ENCODE data around the gene MMP15.

Gene MMP15

DNA sequence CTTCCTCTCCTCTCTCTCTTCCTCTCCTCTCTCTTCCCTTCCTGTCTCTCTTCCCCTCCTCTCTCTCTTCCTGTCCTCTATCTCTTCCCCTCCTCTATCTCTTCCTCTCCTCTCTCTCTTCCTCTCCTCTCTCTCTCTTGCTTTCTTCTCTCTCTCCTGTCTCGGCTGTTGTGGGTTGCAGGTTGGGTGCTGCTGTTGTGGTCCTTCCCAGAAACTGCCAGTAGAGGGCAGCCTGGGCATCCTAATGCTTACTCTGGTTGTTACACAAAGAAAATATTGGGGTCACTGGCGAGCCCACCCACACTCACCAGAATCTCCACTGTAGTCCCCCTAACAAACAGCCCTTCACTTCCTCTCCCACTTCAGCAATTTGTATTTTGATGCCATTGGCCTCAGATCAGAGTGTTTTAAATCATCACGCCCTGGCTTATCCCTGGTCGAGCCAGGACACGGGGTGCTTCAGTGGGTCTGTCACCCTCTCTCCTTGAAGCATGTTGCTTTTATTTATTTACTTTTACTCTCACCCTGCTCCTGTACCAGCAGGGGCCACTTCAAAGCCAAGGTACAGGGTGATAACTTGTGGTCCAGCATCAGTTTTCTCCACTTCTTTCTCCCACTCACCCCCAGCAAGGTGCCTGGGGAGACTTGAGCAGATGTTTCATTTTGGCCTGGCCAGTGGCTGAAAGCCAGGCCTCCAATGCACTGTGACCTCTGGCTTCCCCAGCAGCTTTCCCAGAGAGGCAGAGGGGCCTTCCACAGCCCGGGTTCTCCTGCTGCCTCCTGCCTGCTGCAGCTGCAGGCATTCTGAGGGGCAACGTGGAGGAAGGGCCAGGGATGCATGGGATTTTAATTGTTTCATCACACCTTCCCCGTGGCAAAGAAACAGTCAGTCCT, 4.7 kb upstream of the MMP15 start:
- FAIRE-seq = no peak

DNA sequence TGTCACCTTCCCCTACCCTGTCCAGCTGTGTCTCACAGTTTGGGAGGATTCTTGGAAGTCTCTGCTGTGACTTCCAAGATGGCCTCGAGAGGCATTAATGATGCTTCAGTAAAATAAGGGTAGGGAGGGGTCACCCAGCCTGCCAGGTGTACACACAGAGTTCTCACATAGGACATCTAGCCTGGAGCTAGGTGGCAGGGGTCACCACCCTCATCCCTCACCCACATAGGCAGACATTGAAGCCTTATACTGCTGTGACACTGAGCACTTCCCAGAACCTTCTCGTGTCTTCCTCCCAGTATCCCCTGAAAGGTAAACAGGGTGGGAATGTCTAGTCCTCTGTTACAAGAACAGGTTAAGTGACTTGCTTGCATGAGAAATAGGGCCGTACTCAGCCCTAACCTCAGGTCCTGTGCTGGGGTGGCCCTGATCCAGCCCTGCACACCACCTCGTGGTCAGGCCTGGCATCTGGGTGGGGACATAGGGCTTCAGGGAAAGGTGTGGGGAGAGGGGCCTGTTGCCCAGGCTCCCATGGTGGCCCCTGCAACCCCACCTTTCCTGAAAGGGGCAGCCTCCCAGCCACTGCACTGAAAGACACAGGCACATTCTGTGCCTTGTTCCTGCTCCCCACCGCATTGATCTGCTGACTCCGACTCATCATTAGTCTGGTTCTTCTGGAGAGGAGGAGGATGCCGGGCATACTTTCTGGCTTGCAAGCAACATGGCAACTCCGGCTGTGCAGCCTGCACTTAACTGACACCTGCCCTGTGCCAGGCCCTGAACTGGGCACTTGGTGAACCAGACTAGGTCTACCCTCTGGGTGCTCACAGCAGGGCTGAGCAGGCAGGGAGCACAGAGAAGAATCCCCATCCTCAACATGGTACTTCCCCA, 3.6 kb upstream of the MMP15 start:
- FAIRE-seq = no peak

DNA sequence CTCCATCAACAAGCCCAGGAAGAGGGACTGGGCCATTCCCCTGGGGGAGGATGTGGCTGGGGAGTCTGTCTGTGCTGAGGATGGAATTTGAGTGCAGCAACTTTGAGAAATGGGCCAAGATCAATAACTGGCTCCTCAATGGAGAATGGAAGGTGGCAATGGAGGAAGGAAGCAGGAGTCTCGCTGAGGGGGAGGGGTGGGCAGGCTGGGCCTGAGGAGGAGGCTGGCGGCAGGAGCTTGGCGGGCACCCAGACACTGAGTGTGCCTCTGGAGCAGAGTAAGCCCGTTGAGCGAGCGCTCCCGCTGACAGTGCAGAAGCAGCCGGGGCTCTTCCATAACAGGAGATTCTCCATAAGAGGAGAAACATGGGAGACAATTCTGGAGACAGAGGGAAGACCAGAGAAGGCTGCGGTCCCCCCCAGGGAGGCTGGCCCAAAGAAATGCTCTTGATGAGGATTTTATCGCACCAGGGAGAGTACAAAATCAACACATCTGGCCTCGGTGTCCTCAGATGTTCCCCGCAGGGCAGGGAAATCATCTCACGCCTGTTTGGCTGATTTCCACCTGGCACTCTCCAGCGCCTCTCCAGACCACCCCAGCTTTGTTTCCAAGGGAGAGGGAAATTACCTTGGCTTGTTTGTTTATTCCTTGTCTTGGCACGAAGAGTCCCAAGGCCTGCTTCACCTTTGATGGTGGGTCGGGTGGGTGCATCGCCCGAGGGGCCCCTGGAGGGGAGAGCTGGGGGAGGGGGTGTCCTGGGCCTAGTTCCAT, 2.8 kb upstream of the MMP15 start:
- FAIRE-seq = no peak

GRCh38 chr16:58024486-58025350, 836 bp upstream of the MMP15 start:
- FAIRE-seq = no peak

DNA sequence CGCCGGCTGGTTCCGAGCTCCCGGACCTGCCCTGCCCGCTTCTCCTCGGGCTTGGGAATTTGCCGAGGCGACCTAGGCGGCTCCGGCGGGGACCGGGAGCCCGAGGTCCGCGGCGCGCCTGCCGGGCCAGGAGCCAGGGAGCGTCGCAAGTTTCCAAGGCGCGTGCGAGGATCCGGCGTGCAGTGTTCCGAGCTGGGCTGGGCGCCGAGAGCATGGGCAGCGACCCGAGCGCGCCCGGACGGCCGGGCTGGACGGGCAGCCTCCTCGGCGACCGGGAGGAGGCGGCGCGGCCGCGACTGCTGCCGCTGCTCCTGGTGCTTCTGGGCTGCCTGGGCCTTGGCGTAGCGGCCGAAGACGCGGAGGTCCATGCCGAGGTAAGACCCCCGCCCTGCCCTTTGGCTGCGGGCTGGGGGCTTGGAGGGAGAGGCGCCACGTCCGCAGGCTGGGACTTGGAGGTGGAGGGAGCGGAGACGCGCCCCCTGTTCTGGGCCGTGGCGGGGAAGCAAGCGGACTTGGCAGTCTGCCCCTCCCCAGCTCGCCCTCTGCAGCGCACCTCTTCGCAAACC, 668 bp downstream of the MMP15 start:
- FAIRE-seq = no peak

GRCh38 chr16:58026705-58027160, 1.2 kb downstream of the MMP15 start:
- FAIRE-seq = no peak

- FAIRE-seq = no peak
These were observed 1.8 kb downstream of the MMP15 start for GRCh38 chr16:58027161-58027915.

- FAIRE-seq = no peak
These were observed 2.4 kb downstream of the MMP15 start for GRCh38 chr16:58027916-58028455.

DNA sequence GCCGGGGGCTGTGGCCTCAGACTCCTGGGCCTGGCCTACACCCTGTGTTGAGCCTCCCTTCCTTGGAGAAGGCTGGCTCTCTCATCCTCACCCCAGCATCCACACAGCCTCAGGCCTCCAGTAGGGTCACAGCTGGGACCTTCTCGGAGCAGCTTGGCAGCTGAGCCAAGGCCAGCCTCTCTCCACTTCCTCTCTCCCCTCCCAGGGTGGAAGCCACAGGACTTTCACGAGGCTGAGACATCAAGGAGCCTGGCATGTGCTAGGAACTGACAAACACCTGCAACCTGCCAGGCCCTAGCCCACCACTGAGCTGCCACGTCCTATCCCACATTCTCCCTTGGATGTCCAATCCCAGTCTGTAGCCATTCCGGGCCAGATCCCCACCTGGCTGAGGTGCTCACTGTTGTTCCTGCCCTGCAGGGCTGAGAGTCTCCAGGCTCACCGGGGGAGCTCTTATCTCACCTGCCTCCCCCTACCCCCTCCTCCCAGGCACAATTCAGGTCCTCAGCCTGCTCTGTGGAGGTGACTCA, 3.1 kb downstream of the MMP15 start:
- FAIRE-seq = no peak

GRCh38 chr16:58029410-58029809, 3.9 kb downstream of the MMP15 start:
- no peak for FAIRE-seq

DNA sequence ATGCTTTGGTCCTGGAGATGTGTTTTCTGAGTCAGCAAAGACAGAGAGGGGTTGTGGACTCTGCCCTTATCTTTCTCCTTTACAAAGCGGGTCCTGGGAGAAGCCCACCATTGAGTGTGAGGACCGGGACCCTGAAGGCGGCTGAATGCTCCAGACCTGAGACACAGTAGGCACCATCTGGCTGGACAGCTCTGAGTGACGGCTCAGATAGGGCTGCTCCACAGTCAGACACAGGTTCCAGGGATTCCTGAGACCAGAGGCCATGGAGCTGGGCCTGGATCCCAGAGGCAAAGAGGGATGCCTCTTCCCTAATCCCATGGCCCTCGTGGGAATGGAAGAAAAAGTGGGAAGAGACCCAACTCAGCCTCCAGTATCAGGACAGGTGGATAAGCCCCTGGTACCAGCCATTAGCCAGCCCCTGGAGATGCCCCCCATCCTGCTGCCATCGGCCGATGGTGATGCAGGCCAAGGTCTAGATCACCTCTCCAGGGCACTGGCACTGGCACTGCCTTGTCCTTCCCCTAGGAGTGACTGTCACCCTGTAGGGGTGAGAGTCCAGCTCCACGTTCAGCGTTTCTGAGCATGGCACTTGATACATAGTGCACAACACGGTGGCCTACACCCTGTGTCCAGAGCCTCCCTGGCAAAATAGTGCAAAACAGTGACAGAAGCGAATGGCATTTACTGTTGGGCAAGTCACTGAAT, 4.7 kb downstream of the MMP15 start:
- no peak for FAIRE-seq

- FAIRE-seq = no peak
These were observed 5.7 kb downstream of the MMP15 start for GRCh38 chr16:58031016-58031800.

DNA sequence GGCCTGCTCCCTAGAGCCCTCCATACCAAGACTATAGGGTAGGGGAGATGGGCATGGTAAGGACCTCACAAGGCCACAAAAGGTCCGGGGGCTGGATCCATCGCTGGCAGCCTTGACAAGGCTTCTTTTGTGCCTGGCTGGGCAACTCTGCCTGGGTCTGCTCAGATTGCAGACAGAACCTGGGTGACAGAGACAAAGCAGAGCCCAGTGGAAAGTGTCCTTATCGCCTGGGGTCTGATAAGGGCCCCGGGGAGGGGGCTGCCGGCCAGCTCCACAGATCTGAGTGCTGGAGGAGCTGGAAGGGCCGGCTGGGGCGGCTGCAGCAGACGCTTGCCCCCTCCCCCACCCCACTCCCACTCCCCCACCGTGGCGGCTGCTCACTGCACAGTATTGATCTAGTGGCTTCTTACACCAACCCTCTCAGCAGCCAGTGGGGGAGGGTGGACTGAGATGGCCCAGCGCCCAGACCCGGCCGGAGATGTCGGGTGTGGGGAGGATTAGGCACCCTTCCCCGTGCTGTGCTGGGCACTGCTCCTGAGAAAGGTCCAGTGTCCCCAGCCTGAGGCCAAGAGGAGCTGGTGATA, 7.2 kb downstream of the MMP15 start:
- no peak for FAIRE-seq

GRCh38 chr16:58034128-58034685, 8.7 kb downstream of the MMP15 start:
- no peak for FAIRE-seq

- FAIRE-seq = no peak
These were observed 9.2 kb downstream of the MMP15 start for GRCh38 chr16:58034774-58035173.

- FAIRE-seq = no peak
These were observed 10.0 kb downstream of the MMP15 start for GRCh38 chr16:58035356-58036170.

- no peak for FAIRE-seq
These were observed 11.4 kb downstream of the MMP15 start for GRCh38 chr16:58036943-58037342.
